Gastrocnemius medialis (tissue), 4 donors: ENCODE data around the gene PRKCE. TPM values are rescaled to one million over a fixed set of nuclear protein-coding genes. Genes with fewer than 3 reads are reported as not detected.
A peak's percentile ranks its signal among the peaks of the same experiment; 100 is the strongest.

Experiments used
- ATAC-seq, 2 donors: fragments of 150-250 bp; one replicate each; pipeline ENCODE4 v1.9.1; 2016
- DNase-seq, 2 donors: peaks; one replicate each; pipeline ENCODE4 v3.0.0-alpha.2; 2019
- H3K27ac ChIP-seq, 4 donors: fragments of 200-600 bp; sonication (generic); 1 replicate in 1 of 4; 2 replicates in 3 of 4; pipeline ENCODE4 v1.5.1; 2016 to 2018; ENCODE audit warnings: mild to moderate bottlenecking in 2 of 4, moderate library complexity in 1 of 4
- H3K27me3 ChIP-seq, 3 donors: fragments of 200-600 bp; sonication (generic) in 2 of 3; 1 replicate in 1 of 3; 2 replicates in 2 of 3; pipeline versions ENCODE4 v1.5.1 to v1.6.0; 2016 to 2019; ENCODE audit warnings: mild to moderate bottlenecking in 1 of 3, moderate library complexity in 1 of 3
- H3K36me3 ChIP-seq, 2 donors: fragments of 200-600 bp; sonication (generic) in 1 of 2; one replicate each; pipeline ENCODE4 v1.5.1; 2017 to 2018
- H3K4me1 ChIP-seq, 2 donors: fragments of 200-600 bp; sonication (generic) in 1 of 2; one replicate each; pipeline ENCODE4 v1.5.1; 2016 to 2017; ENCODE audit warnings: mild to moderate bottlenecking in 2 of 2
- H3K4me3 ChIP-seq, 4 donors: fragments of 200-600 bp; sonication (generic) in 3 of 4; 1 replicate in 1 of 4; 2 replicates in 3 of 4; pipeline ENCODE4 v1.5.1; 2016 to 2019; ENCODE audit warnings: mild to moderate bottlenecking in 2 of 4
- H3K9me3 ChIP-seq, 3 donors: fragments of 200-600 bp; sonication (generic) in 2 of 3; 1 replicate in 1 of 3; 2 replicates in 2 of 3; pipeline ENCODE4 v1.5.1; 2016 to 2019
- POLR2A ChIP-seq, 2 donors: fragments of 450-650 bp; IDR thresholded peaks; one replicate each; pipeline ENCODE4 v1.6.1; 2017; ENCODE audit warnings: antibody characterized with exemption in 2 of 2, mild to moderate bottlenecking in 2 of 2, moderate library complexity in 2 of 2
- in situ Hi-C, 4 donors: fragments of 200-750 bp; cut with MboI; loops; one replicate each; pipeline versions ENCODE4 v1.15.0 to v1.8.0; 2017; ENCODE audit warnings: low sequenced_read_pairs in 4 of 4
- intact Hi-C: fragments of 100-400 bp; cut with DNase I; formaldehyde crosslinking; loops from one replicate; pipeline ENCODE4 v1.15.1; 2023; ENCODE audit warnings: low total_unique reads
- total RNA-seq, 4 donors: library from RNA; depleted of rRNA; stranded (reverse); fragments of >200 nt; gene quantifications; one replicate each; pipeline versions ENCODE4 v1.1.0 to v1.2.3, GENCODE V29; 2016
- TF ChIP-seq, protein P1 (sequence below), 5 experiments: fragments of 450-650 bp in 3 of 5; fragments of 200-600 bp in 2 of 5; sonication (generic) in 2 of 5; IDR thresholded peaks in 4 of 5; conservative IDR thresholded peaks in 1 of 5; 1 replicate in 4 of 5; 2 replicates in 1 of 5; pipeline ENCODE4 v1.5.1; 2016 to 2019; ENCODE audit warnings: antibody characterized with exemption in 5 of 5, mild to moderate bottlenecking in 3 of 5, moderate library complexity in 3 of 5

The PRKCE gene
- total RNA-seq, 4 donors from 2014 or later, result 5.8 to 28.9 (median 11.8) TPM

DNA sequence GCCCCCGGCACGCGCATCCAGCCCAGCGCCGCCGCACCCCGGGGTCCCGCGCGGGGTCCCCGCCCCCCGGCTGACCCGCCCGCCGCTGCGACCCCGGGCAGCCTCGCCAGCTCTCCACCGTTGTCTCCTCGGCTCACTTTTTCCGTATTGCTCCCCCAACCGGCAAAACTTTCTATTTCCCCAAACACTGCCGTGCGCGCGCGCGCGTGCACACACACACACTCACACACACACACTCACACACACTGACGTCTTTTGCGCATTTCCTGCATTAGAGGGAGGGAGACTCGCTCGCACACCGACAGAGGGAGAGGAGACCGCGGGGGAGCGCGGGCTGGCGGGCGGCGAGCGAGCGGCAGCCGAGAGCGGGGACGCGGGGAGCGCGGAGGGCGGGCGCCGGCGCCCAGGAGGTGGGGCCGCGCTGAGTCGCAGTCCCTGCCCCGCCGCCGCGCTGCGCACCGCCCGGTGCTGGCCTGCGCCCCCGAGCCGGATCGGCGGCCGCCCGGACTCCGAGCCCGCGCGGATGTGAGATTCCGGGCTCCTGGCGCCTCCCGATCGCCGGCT, 542 bp upstream of the PRKCE start:
- H3K27me3 ChIP-seq, result no peaks in the 10 kb centered on the region
- no peaks in the 10 kb centered on the region for H3K9me3 ChIP-seq
- H3K4me1 ChIP-seq, result peaks cover 24 to 33% of the 10 kb centered on the region in 2 donors
- no peaks in the 10 kb centered on the region for H3K36me3 ChIP-seq
- H3K4me3 ChIP-seq, result peak overlapping the region; percentile 74 to 93 (median 84)
- peak; percentile 91 to 92 for DNase-seq
- in situ Hi-C loops (no loop called here), intact Hi-C loops (loop anchor here (1.0 to 5.0 kb wide), 7 partner anchors 30 to 646 kb away; partner anchors contain the start of genes EPAS1 and SRBD1)
- H3K27ac ChIP-seq, result peak overlapping the region; percentile 93 to 100 (median 94)
- ATAC-seq, result peak; percentile 77 to 82
- TF ChIP-seq POLR2A (IDR thresholded peaks at IDR 0.05), result peak; percentile 97 to 98
- TF ChIP-seq, protein P1, sequence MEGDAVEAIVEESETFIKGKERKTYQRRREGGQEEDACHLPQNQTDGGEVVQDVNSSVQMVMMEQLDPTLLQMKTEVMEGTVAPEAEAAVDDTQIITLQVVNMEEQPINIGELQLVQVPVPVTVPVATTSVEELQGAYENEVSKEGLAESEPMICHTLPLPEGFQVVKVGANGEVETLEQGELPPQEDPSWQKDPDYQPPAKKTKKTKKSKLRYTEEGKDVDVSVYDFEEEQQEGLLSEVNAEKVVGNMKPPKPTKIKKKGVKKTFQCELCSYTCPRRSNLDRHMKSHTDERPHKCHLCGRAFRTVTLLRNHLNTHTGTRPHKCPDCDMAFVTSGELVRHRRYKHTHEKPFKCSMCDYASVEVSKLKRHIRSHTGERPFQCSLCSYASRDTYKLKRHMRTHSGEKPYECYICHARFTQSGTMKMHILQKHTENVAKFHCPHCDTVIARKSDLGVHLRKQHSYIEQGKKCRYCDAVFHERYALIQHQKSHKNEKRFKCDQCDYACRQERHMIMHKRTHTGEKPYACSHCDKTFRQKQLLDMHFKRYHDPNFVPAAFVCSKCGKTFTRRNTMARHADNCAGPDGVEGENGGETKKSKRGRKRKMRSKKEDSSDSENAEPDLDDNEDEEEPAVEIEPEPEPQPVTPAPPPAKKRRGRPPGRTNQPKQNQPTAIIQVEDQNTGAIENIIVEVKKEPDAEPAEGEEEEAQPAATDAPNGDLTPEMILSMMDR (IDR thresholded peaks at IDR 0.05 in 4 of 5, conservative IDR thresholded peaks at IDR 0.05 in 1 of 5), result peak in 4 of 5 experiments; percentile 39 to 69 (median 56)

DNA sequence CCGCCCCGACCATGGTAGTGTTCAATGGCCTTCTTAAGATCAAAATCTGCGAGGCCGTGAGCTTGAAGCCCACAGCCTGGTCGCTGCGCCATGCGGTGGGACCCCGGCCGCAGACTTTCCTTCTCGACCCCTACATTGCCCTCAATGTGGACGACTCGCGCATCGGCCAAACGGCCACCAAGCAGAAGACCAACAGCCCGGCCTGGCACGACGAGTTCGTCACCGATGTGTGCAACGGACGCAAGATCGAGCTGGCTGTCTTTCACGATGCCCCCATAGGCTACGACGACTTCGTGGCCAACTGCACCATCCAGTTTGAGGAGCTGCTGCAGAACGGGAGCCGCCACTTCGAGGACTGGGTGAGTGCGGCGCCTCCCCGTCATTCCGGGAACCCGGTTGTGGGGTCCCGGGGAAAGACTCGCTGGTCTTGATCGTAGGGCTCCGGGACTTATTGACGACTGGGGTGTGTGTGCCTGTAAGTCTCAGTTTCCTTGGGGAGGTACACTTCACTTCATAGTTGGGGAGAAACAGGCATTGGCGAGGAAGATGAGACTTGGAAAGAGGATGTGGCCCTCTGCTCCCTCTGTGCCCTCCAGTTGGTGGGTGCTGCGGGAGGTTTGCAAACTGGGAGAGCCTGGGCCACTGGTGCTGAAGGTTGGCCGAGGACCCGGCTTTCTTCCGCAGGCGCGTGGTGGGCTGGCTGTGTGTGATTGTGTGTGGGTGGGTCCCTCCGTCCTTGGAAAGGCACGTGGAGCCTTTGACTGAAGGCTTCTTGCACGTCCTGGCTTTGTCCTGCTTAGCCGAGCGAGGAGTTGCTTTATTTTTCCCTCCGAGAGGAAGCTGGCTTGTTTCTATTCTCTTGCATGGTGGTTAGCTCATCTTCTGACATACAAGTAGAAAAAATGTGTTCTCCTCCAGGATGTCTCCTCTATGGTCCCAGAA, 886 bp downstream of the PRKCE start:
- Histone ChIP-seq H3K4me3 (peak overlapping the region; percentile 74 to 93 (median 84)), H3K27me3 (no peaks in the 10 kb centered on the region), H3K4me1 (peaks cover 24 to 33% of the 10 kb centered on the region in 2 donors), H3K9me3 (no peaks in the 10 kb centered on the region), H3K36me3 (no peaks in the 10 kb centered on the region), H3K27ac (peak overlapping the region; percentile 93 to 100 (median 94))
- DNase-seq (peak; percentile 24 to 26), ATAC-seq (no peak)
- in situ Hi-C loops (no loop called here), intact Hi-C loops (loop anchor here (5.0 kb wide), 1 partner anchor 645 kb away; the partner anchor contains the start of gene EPAS1)
- TF ChIP-seq, protein P1 (IDR thresholded peaks at IDR 0.05 in 4 of 5, conservative IDR thresholded peaks at IDR 0.05 in 1 of 5), result no peak
- no peak for TF ChIP-seq POLR2A (IDR thresholded peaks at IDR 0.05)

DNA sequence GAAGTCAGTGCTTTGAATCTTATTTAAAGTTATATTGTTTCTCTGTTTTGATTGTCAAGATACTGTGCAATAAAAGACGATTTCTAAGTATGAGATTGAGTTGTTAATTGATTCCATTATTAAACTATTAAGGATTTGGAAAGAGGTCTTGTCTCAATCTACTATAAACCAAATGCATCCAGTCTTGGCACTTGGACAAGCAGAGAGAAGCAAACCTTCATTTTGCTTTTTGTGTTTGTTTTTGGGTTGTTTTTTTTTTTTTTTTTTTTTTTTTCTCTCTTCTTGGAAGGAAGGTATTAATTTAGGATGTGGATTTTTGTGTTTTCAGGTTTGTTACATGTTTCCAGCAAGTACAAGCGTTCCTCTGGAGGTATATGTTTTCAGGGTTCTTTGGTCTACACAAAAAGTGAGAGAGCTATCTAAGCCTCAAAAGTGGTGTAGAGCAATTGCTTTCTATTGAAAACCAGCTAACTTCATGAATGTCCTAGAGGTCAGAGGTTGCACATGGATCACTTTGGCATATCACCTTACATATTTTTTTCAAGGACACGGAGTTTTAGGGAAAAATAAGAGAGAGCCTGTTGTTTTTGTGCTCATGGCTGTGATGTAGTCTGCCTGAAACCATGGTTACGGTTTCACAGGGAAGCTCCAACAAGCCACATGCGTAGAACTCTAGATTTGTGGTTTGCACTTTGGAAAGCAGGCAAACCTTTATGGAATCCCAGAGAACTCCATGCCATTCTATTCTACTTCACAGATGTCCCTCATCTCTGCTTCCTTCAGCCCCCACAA, 1.8 kb downstream of the PRKCE start:
- DNase-seq (no peak), ATAC-seq (no peak)
- Histone ChIP-seq H3K9me3 (no peaks in the 10 kb centered on the region), H3K27ac (no peak overlapping the region), H3K27me3 (no peaks in the 10 kb centered on the region), H3K4me1 (peaks cover 24 to 29% of the 10 kb centered on the region in 2 donors), H3K36me3 (no peaks in the 10 kb centered on the region), H3K4me3 (peak overlapping the region; percentile 74 to 93 (median 84))
- no peak for TF ChIP-seq POLR2A (IDR thresholded peaks at IDR 0.05)
- TF ChIP-seq, protein P1 (IDR thresholded peaks at IDR 0.05 in 4 of 5, conservative IDR thresholded peaks at IDR 0.05 in 1 of 5), result no peak
- intact Hi-C loops (loop anchor here (5.0 kb wide), 1 partner anchor 644 kb away; the partner anchor contains the start of gene EPAS1), in situ Hi-C loops (no loop called here)

DNA sequence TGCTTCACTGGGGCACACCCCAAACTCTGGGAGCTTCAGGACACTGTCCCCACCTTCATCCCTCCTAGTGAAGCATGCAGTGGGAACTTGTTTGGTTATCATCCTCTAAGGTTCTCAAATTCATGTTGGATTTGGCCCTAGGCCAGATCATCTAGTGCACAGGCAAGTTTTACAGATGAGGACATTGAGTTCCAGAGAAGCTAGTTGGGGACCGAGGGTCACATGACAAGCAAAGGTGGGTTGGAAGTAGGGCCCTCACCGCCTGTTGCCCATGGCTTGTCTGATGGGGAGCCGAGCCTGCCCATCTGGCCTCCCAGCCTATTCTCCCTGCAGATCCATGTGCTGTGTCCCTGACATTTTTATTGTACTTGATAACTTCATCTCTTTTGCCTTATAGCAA, 2.8 kb downstream of the PRKCE start:
- no peak for ATAC-seq

More for the DNA sequence above, 2.8 kb downstream of the PRKCE start:
- no peaks in the 10 kb centered on the region for H3K27me3 ChIP-seq
- no peak overlapping the region for H3K4me3 ChIP-seq
- in situ Hi-C loops (no loop called here), intact Hi-C loops (loop anchor here (5.0 kb wide), 1 partner anchor 643 kb away; the partner anchor contains the start of gene EPAS1)
- H3K9me3 ChIP-seq, result no peaks in the 10 kb centered on the region
- DNase-seq, result no peak
- TF ChIP-seq POLR2A (IDR thresholded peaks at IDR 0.05), result no peak
- TF ChIP-seq, protein P1 (IDR thresholded peaks at IDR 0.05 in 4 of 5, conservative IDR thresholded peaks at IDR 0.05 in 1 of 5), result no peak
- H3K4me1 ChIP-seq, result peaks cover 20 to 24% of the 10 kb centered on the region in 2 donors
- H3K27ac ChIP-seq, result no peak overlapping the region
- H3K36me3 ChIP-seq, result no peaks in the 10 kb centered on the region
